DOHH2 (cell line): Measurements from ENCODE around the gene AFAP1.

Experiments
- H3F3A ChIP-seq: fragments of 200-600 bp; sonication (generic), shearing (Covaris generic); 2 replicates; pipeline ENCODE4 v1.6.0; 2016; ENCODE audit warnings: antibody characterized with exemption, mild to moderate bottlenecking; ENCODE audit not compliant: control insufficient read depth, insufficient read depth
- H3K27ac ChIP-seq: fragments of 200-600 bp; sonication (generic); 2 replicates; pipeline ENCODE4 v1.5.1; 2014; ENCODE audit warnings: low read depth, mild to moderate bottlenecking, low read length, moderate library complexity
- H3K27me3 ChIP-seq: fragments of 200-600 bp; sonication (generic); 2 replicates; pipeline ENCODE4 v1.6.1; 2014; ENCODE audit warnings: mild to moderate bottlenecking, low read length, mixed read lengths; ENCODE audit not compliant: control insufficient read depth
- H3K36me3 ChIP-seq: fragments of 200-600 bp; sonication (generic); 2 replicates; pipeline ENCODE4 v1.6.1; 2014; ENCODE audit warnings: mild to moderate bottlenecking, low read length, moderate library complexity, mixed read lengths; ENCODE audit not compliant: control insufficient read depth
- H3K4me1 ChIP-seq: fragments of 200-600 bp; sonication (generic); 2 replicates; pipeline ENCODE4 v1.6.1; 2014; ENCODE audit warnings: mild to moderate bottlenecking, low read length, mixed read lengths; ENCODE audit not compliant: control insufficient read depth
- H3K4me2 ChIP-seq: fragments of 200-600 bp; sonication (generic); 2 replicates; pipeline ENCODE4 v1.6.0; 2014; ENCODE audit warnings: mild to moderate bottlenecking, low read length, moderate library complexity
- H3K4me3 ChIP-seq: fragments of 200-600 bp; sonication (generic); 2 replicates; pipeline ENCODE4 v1.5.1; 2014; ENCODE audit warnings: mild to moderate bottlenecking, low read length, mixed read lengths
- H3K79me2 ChIP-seq: fragments of 200-600 bp; sonication (generic); 2 replicates; pipeline ENCODE4 v1.6.1; 2014; ENCODE audit warnings: mild to moderate bottlenecking, low read length, mixed read lengths; ENCODE audit not compliant: control insufficient read depth
- H3K9me2 ChIP-seq: fragments of 200-600 bp; sonication (generic); replicated peaks from 2 replicates; pipeline ENCODE4 v1.6.1; 2014; ENCODE audit warnings: mild to moderate bottlenecking, low read length, mixed read lengths; ENCODE audit not compliant: control insufficient read depth
- H3K9me3 ChIP-seq: fragments of 200-600 bp; sonication (generic); 2 replicates; pipeline ENCODE4 v1.6.1; 2014; ENCODE audit warnings: antibody characterized with exemption, low read length, mixed read lengths; ENCODE audit not compliant: control insufficient read depth, insufficient read depth
- H4K20me1 ChIP-seq: fragments of 200-600 bp; sonication (generic); 2 replicates; pipeline ENCODE4 v1.6.0; 2014; ENCODE audit warnings: low read depth, mild to moderate bottlenecking, antibody characterized with exemption, low read length, moderate library complexity; ENCODE audit not compliant: control insufficient read depth, insufficient read depth
- CTCF ChIP-seq: fragments of 200-600 bp; sonication (generic); IDR thresholded peaks from one replicate; pipeline ENCODE4 v1.5.1; 2014; ENCODE audit warnings: antibody characterized with exemption, mild to moderate bottlenecking, low read depth, low read length; ENCODE audit not compliant: poor library complexity, severe bottlenecking
- EZH2phosphoT487 ChIP-seq: fragments of 200-600 bp; sonication (generic); IDR thresholded peaks from 2 replicates; pipeline ENCODE4 v1.6.1; 2017; ENCODE audit warnings: borderline replicate concordance, mild to moderate bottlenecking, antibody characterized with exemption, low read length, moderate library complexity, mixed read lengths

AFAP1 gene

DNA sequence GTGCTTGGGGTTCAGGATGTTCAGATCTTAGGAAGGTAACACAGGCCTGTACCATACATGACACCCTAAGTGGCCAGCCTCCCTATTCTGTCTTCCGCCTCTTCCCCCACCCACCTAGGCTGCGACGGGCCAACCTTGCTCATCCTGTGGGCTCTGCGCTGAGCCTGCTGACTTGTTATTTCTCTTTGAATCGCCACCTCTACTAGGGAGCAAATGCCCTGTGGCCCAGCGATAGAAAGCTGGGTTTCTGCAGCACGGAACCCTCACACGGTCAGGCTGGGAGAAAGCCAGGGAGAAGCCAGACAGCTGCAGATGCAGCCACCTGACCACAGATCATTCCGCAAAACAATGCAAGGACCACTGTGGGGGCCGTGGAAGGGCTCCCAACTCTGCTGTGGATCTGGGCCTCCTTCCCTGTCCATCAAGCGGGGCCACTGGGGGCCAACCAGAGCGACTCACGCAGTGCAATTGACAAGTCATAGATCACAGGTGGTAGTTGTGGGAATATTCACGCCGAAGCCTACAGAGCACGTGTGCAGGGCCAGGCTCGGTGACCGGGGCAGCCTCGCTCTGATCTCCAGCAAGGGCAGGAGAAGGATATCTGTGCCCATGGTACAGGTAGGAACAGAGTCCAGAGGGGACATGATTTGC is 227.5 kb downstream of the AFAP1 start:
- Histone ChIP-seq H4K20me1 (no peaks in the 10 kb centered on the region), H3K27me3 (no peaks in the 10 kb centered on the region), H3K79me2 (no peaks in the 10 kb centered on the region), H3F3A (no peaks in the 10 kb centered on the region), H3K4me3 (no peak overlapping the region), H3K36me3 (no peaks in the 10 kb centered on the region), H3K27ac (no peak overlapping the region), H3K4me2 (no peak overlapping the region), H3K9me2 (no peaks in the 10 kb centered on the region), H3K9me3 (no peaks in the 10 kb centered on the region), H3K4me1 (no peaks in the 10 kb centered on the region)
- no peak for TF ChIP-seq CTCF
- no peak for TF ChIP-seq EZH2phosphoT487

- no peaks in the 10 kb centered on the region for H3K9me3 ChIP-seq
- H3K4me3 ChIP-seq = no peak overlapping the region
- no peak overlapping the region for H3K27ac ChIP-seq
- no peaks in the 10 kb centered on the region for H3K9me2 ChIP-seq
- TF ChIP-seq CTCF = no peak
- TF ChIP-seq EZH2phosphoT487 = no peak
- no peaks in the 10 kb centered on the region for H3K4me1 ChIP-seq
- H4K20me1 ChIP-seq = no peaks in the 10 kb centered on the region
- H3K79me2 ChIP-seq = no peaks in the 10 kb centered on the region
- no peaks in the 10 kb centered on the region for H3F3A ChIP-seq
- H3K27me3 ChIP-seq = no peaks in the 10 kb centered on the region
- H3K36me3 ChIP-seq = no peaks in the 10 kb centered on the region
- H3K4me2 ChIP-seq = no peak overlapping the region
Measured at GRCh38 chr4:7711307-7711963, 228.2 kb downstream of the AFAP1 start.

GRCh38 chr4:7710576-7711306 is 228.9 kb downstream of the AFAP1 start:
- no peak overlapping the region for H3K27ac ChIP-seq
- no peaks in the 10 kb centered on the region for H3K27me3 ChIP-seq
- H3K4me3 ChIP-seq = no peak overlapping the region

More at GRCh38 chr4:7710576-7711306, 228.9 kb downstream of the AFAP1 start:
- TF ChIP-seq EZH2phosphoT487 = no peak
- no peak for TF ChIP-seq CTCF
- Histone ChIP-seq H3K4me1 (no peaks in the 10 kb centered on the region), H3K36me3 (no peaks in the 10 kb centered on the region), H3F3A (no peaks in the 10 kb centered on the region), H3K79me2 (no peaks in the 10 kb centered on the region), H3K9me3 (no peaks in the 10 kb centered on the region), H4K20me1 (no peaks in the 10 kb centered on the region), H3K4me2 (no peak overlapping the region), H3K9me2 (no peaks in the 10 kb centered on the region)
